Central memory CD4-positive, alpha-beta T cell (primary cell): ENCODE measurements around the gene POLR1G.

Experiments
- DNase-seq: peaks from one replicate; pipeline ENCODE4 v3.0.0; 2022

POLR1G gene

GRCh38 chr19:45448425-45448756 is 41.9 kb downstream of the POLR1G start:
- no peak for DNase-seq

DNA sequence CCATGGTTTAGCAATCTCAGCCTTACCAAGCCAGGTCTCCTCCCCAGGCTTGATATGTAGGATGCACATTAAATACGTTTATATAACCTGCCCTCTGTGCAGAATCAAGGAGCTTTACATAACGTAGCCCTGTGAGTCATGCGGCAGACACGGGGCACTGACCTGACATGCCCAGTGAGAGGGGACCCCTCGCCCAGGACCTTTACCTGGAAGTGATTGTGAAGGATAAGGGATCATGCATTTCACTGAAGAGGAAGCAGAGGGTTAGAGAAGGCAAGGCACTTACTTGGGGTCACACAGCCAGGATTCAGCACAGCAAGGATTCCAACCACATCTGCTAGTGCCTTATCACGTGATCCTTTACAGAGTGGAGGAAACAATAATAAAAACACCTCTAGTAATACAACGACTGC is 42.4 kb downstream of the POLR1G start:
- no peak for DNase-seq

DNA sequence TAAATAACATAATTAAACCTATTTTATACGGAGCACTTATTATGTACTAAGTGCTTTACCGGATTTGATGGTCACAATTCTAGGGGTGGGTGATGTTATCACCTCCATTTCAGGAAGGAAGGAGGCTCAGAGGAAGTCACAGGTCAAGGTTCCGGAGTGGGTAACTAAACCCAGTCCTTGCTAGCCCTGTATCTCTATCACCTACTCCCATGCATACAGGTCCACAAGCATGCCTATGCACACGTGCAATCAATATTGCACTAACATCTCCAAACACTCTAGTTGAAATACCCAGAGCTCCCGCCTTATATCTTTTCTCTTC is 43.5 kb downstream of the POLR1G start:
- peak; percentile 50 for DNase-seq

DNA sequence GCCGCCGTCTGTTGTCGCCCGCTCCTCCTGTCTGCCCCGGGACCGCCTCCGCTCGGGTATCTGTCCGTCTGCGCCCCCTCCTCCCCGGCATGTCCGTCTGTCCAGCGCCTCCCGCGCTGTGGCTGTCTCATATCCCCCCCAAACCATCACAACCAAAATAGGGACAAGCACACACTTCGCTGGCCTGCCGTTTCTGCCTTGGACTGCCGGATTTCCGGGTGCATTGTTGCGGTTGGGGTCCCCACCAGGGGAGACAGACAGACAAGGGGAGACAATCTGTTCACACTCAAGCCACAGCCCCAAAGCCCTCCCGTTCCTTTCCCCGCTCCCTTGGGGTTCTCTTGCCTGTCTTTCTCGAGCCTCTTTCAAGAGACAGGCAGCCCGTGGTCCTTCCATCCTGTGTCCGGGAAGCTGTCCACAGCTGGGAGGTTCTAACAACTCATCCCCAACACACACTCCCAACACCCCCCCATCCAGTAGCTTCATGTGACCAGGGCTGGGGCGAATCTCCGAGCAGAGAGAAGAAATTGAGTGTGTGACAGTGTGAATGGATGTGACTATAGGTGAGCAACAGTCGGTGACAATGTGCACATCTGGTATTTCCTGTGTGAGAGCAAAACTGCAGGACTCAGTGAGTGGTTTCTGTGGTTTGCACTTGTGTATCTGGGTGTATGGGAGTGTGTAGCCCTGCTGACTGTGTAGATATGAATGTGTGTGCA is 44.8 kb downstream of the POLR1G start:
- peak; percentile 72 for DNase-seq

DNA sequence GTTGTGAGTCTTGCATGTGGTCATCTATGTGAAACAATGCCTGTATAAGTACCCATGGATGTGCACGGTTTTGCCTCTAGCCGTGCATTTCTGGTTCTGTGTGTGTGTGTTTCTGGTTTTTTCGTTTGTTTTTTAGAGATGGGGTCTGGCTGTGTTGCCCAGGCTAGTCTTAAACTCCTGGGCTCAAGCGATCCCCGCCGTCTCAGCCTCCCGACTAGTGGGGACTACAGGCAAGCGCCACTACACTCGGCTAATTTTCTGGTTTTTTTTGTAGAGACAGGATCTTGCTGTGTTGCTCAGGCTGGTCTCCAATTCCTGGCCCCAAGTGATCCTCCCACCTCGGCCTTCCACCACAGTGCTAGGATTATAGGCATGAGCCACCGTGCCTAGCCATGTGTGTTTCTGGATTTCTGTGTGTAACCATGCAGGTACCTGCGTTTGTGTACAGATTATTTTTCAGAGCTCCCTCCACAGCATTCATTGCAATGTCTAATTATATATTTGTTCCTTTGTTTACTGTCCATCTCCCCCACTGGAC is 45.5 kb downstream of the POLR1G start:
- no peak for DNase-seq

DNA sequence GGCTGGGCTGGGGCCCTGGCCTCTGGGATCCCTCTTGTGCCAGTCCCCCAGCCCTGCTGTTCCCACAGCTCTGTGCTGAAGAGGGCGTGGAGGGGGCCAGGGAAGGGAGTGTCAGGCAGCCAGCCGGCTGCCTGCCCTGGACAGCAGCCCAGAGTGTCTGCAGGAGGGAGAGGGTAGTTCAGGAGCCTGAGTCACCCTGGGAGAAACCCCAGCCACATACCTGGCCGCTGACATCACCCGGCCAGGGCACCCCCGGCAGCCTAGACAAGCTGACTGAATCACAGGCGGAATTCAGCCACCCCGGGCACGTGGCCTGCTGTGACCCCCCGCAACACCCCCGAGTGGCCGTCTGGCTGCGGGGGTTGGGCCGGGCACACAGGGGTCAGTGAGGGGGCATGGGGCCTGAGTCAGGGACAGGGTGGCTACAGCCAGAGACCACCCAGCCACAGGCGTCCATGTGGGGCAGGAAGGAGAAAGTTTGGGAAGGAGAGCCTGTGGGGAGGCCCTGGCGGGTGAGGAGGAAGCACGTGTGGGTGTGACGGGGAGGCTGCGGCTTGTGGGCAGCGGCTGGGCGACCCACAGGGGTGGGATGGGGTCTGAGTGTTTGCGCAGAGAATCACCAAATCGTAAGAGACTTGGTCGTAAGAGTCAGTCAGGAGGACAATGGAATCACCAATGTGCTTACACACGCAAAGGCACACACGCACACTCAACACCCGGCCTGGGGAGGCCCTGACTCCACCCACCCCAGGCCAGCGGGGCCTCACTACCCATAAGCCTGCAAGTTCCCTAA is 49.5 kb downstream of the POLR1G start:
- DNase-seq: peak; percentile 66

DNA sequence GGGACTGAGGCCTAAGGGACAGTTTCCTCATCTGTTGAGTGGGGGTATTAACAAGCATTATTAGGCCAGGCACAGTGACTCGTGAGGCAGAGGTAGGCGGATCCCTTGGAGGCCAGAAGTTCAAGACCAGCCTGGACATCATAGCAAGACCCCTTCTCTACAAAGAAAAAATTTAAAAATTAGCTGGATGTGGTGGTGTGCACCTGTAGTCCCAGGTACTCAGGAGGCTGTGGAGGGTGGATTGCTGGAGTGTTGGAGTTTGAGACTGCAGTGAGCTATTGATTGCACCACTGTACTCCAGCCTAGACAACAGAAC is 50.0 kb downstream of the POLR1G start:
- DNase-seq: no peak

- no peak for DNase-seq
Observed at GRCh38 chr19:45457776-45458175, 51.3 kb downstream of the POLR1G start.
